Activated CD8-positive, alpha-beta memory T cell treated with anti-CD3 and anti-CD28 coated beads for 4 hours (primary cell): Measurements from ENCODE around the gene CDK2.

Experiments
- DNase-seq, 2 donors: peaks; one replicate each; pipeline ENCODE4 v3.0.0-alpha.2; 2020; ENCODE audit warnings: low read depth in 2 of 2

The CDK2 gene

DNA sequence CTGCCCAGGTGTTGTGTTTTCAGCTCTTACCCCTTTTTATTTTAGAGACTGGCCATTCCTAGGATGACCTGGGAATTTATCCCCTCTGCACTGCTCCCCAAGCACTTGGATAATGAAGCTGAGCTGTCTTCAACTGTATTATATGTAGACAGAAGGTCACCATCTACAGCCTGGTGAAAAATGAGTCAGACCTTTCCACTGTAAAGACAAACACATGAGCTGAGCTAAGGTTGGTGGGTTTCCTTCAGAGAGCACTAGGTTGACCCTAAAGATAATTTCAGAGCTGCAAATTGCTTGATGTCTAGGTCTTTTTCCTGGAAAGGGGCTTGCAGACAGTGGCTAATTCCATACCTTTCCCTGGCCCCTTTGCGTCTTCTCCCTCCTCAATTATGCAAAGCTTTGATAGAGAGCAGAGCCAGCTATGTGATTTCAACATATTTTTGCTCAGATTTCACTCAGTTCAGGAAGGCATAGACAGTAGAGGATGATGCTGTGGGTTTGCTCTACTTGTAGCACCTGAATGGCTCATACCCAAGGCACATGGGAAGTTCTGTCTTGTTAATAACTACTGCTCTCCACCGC, 45.0 kb downstream of the CDK2 start:
- DNase-seq: no peak

DNA sequence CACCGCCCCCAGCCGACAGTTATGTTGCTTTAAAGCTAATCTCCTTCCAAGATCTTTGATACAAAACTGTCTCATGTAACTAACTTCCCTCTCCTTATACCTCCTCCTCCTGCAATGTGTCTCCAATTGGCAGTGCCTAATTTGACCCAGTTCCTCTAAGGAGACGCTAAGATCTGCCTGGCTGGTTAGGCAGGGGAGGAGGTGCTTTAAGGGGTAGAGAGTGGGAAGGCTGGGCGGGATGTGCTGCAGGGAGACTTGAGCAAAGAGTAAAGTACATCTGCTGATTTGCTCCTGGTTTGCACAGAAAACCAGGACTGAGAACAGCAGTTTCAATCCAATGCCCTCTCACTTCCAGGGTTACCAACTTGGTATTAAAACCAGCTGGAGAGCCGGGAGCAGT, 46.9 kb downstream of the CDK2 start:
- DNase-seq: no peak

DNA sequence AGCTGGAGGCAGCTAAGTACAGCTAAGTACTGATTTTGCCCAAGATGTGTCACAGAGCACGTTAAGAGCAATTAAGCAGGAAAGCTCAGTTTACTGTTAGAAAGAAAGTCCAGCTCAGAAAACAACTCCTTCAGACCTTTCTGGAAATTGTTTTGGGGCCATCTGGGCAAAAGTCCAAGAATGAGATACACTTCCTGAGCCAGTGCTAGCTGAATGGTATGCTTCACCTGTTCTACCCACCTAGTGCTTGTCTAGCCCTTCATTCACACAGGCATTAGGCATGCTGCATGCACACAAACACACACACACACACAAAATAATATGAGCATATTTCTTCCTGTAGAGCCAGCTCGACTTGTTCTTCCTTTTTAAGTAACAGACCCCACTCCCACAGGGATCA, 47.6 kb downstream of the CDK2 start:
- no peak for DNase-seq

DNA sequence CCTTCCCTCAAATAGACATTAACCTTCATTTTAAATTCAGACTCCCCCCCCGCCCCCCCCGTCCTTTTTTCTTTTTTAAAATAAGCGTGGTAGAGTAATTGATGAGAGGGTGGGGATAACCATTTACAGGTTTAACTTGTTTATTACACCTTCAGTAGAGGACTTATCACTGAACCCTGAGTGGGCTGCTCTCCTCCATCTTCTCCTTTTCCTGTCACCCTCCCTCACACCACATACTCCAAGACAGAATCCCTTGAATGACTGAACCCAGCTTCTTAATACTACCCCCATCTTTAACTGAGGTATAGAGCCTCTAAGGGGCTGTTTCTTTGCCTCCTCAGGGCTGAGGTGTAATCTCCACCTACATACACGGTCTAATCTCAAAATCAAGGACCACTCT, 50.6 kb downstream of the CDK2 start:
- DNase-seq: no peak

DNA sequence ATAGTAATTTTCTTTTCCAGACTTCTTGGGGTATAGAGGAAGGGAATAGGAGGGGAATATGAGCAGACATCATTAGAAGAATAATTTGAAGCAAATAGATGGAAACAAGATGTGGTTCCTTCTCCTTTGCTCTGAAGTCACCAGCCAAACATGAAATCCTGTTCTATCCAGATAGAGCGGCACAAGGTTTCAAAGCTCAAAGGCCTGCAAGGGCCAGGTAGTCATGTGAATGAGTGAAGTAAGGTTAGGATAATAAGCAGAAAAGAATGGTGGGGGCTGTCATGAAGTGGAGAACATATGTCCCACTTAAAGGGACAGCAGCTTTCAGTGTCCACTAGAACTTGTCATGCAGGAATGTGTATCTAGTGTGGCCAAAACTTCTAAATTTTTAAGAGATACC, 51.7 kb downstream of the CDK2 start:
- no peak for DNase-seq

DNA sequence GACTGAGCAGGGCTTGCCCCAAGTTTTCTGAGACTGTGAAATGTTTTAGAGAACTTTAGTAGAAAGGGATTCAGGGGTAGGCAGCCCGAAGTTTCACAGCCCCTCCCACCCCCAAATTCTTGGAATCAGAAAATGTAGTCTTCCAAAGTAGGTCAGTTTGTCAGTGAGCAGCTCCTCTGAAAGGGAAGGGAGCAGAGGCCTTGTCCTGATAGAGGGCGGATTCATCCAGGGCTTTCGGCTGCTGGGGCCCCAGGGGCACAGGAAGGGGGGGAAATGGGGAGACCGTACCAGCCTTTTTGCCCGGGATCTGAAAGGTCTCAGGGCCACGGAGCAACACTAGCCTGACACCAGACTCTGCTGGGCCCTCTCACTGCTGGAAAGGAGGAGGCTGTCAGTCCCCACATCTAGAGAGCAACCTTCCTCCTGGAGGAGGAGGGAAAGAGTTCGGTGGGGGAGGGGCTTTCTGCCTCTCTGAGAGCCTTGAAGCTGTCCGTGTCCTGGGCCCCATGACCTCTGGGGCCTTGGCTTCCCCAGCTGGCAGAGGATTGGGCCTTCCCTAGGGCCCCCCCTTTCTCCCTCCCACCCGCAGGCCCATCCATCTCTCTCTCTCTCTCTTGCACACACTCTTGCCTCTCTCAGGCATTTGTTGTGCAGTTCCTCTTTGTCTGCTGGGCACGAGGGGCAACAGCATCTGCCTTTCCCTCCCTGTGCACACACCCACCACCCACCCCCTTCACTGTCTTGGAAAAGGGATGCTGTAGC, 54.0 kb downstream of the CDK2 start, which contains the start of gene IKZF4:
IKZF4 (plus strand) TSS at position 621 of the 762 bp plus-strand sequence. CDS start 451 bp downstream, outside the sequence.
- DNase-seq: no peak

DNA sequence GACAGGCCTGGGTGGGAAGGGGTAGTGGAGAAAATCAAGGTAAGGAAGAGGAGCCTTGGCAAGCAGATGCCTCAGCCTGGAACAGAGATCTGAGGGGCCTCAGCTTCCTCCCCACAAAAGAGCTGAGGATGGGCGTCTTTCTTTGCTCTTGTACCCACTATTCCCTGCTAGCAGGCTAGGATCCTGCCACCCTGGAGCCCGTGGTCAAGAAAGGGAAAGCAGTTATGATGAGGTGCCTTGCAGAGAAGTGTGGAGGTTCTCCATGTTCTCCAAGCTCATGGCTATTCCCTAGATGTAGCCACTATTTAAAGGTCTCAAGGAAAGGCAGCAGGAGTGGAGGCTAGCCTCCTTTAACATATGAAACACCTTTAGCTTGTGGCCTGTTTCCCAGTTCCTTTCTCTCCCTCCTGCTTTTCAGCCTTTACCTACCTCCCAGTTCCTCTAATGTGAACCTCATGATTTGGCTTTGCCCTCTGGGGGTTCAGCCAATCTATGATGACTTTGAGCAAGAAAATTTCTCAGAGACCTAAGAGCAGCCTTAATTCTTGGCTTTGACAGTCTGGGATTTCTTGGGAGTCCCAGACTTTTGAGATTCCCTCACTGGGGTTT, 55.4 kb downstream of the CDK2 start:
- no peak for DNase-seq
